A172 (cell line): ENCODE data around the gene PCDH1. TPM values are rescaled to one million over a fixed set of nuclear protein-coding genes. Genes with fewer than 3 reads are reported as not detected.
A peak's percentile ranks its signal among the peaks of the same experiment; 100 is the strongest.
"Not testable (repeated sequence)": the region's sequence is repeated elsewhere in the genome, so short reads cannot be mapped to it uniquely, and the experiment has no call there.

ENCODE experiments used
- DNase-seq: peaks from one replicate; pipeline ENCODE4 v3.0.0-alpha.2; 2015; ENCODE audit warnings: low spot score
- total RNA-seq: library from RNA; depleted of rRNA; stranded (reverse); fragments of >200 nt; shearing (Covaris generic); gene quantifications from 2 replicates; pipeline ENCODE4 v1.2.3, GENCODE V29; 2014; rRNA removed

PCDH1 gene
- 7.2 and 7.4 TPM in 2 replicates for total RNA-seq

- no peak for DNase-seq
Observed at GRCh38 chr5:141878186-141878710, at the start of gene PCDH1. PCDH1 (minus strand) TSS chr5:141878410; CDS start chr5:141878262, 148 bp downstream.

- no peak for DNase-seq
Observed at GRCh38 chr5:141926434-141926833, 48.2 kb upstream of the PCDH1 start.

- peak; percentile 95 for DNase-seq
Observed at GRCh38 chr5:141923448-141924313, 45.5 kb upstream of the PCDH1 start, which contains the start of gene DELE1. DELE1 (plus strand) TSS chr5:141923871; CDS start chr5:141923942, 71 bp downstream.

GRCh38 chr5:141922827-141923447 lies 44.7 kb upstream of the PCDH1 start:
- DNase-seq = not testable (repeated sequence)

- DNase-seq = no peak
Observed at GRCh38 chr5:141920771-141921170, 42.6 kb upstream of the PCDH1 start.

GRCh38 chr5:141919218-141920119 lies 41.3 kb upstream of the PCDH1 start:
- no peak for DNase-seq

- DNase-seq = no peak
Observed at GRCh38 chr5:141917760-141918159, 39.5 kb upstream of the PCDH1 start.

GRCh38 chr5:141916522-141916921 lies 38.3 kb upstream of the PCDH1 start:
- no peak for DNase-seq

GRCh38 chr5:141915881-141916336 lies 37.7 kb upstream of the PCDH1 start:
- no peak for DNase-seq

- DNase-seq = no peak
Observed at GRCh38 chr5:141914797-141915196, 36.6 kb upstream of the PCDH1 start.

- no peak for DNase-seq
Observed at GRCh38 chr5:141914199-141914743, 36.1 kb upstream of the PCDH1 start.

- no peak for DNase-seq
Observed at GRCh38 chr5:141913560-141914198, 35.5 kb upstream of the PCDH1 start.

- DNase-seq = no peak
Observed at GRCh38 chr5:141910271-141910673, 32.1 kb upstream of the PCDH1 start.

- DNase-seq = no peak
Observed at GRCh38 chr5:141909212-141909611, 31.0 kb upstream of the PCDH1 start.

GRCh38 chr5:141908796-141909195 lies 30.6 kb upstream of the PCDH1 start:
- DNase-seq = no peak

- DNase-seq = no peak
Observed at GRCh38 chr5:141906972-141907371, 28.8 kb upstream of the PCDH1 start.

- no peak for DNase-seq
Observed at GRCh38 chr5:141906517-141906916, 28.3 kb upstream of the PCDH1 start.

- DNase-seq = no peak
Observed at GRCh38 chr5:141904551-141904950, 26.3 kb upstream of the PCDH1 start.

- no peak for DNase-seq
Observed at GRCh38 chr5:141903261-141903660, 25.1 kb upstream of the PCDH1 start.

GRCh38 chr5:141902015-141902814 lies 24.0 kb upstream of the PCDH1 start:
- DNase-seq = no peak
